SK-N-MC (cell line): ENCODE results near the gene DOCK1.

Experiments used
- EZH2 ChIP-seq: fragments of 200-600 bp; sonication (generic); IDR thresholded peaks from one replicate; pipeline ENCODE4 v1.6.1; 2017; ENCODE audit warnings: antibody characterized with exemption
- FOXP2 ChIP-seq: optimal IDR thresholded peaks from 2 replicates; pipeline ENCODE3; 2011; ENCODE audit warnings: mild to moderate bottlenecking, moderate library complexity; ENCODE audit not compliant: insufficient read depth; ENCODE audit errors: extremely low read length, control extremely low read depth
- POLR2AphosphoS5 ChIP-seq: IDR thresholded peaks from 2 replicates; pipeline ENCODE4 v1.6.1; 2012; ENCODE audit warnings: mild to moderate bottlenecking, low read depth, low read length, borderline replicate concordance

DNA sequence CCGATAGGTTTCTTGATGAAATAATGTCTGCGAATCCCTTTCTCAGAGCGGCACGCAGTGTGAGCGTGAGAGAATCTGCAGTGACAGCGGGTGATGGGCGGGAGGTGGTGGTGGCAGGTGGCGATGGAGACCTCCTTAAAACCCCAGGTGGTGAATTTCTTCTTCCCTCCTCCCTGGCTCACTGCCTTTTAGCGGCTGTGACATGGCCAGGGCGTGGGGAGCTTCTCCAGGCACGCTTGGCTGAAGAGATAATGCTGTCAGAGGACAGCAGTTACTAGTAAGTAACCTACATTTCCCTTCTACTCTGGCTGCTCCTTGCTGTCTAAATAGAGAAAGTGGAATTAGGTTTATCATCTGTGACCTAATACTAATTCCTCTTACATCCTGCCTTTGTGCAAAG is 432.6 kb downstream of the DOCK1 start:
- TF ChIP-seq POLR2AphosphoS5 (no peak), EZH2 (no peak), FOXP2 (no peak)
